Chondrocyte (in vitro differentiated cells): ENCODE data around the gene BRF1. TPM values are rescaled to one million over a fixed set of nuclear protein-coding genes. Genes with fewer than 3 reads are reported as not detected.

Source experiments
- DNase-seq: peaks from one replicate; pipeline ENCODE4 v3.0.0; 2021; ENCODE audit warnings: mixed read lengths, low spot score
- H3K27ac Mint-ChIP-seq: one replicate; pipeline ENCODE4 v1.8.0; 2021; ENCODE audit warnings: mild to moderate bottlenecking, moderate library complexity, mixed read lengths; ENCODE audit not compliant: unreplicated experiment
- H3K27me3 Mint-ChIP-seq: 2 replicates; pipeline ENCODE4 v1.8.0; 2021; ENCODE audit warnings: low read depth, mixed read lengths
- H3K36me3 Mint-ChIP-seq: 2 replicates; pipeline ENCODE4 v1.8.0; 2021; ENCODE audit warnings: low read depth, mixed read lengths
- H3K4me1 Mint-ChIP-seq: 2 replicates; pipeline ENCODE4 v1.8.0; 2021; ENCODE audit warnings: low read depth, mild to moderate bottlenecking, mixed read lengths
- H3K4me3 Mint-ChIP-seq: one replicate; pipeline ENCODE4 v1.8.0; 2021; ENCODE audit warnings: mild to moderate bottlenecking, moderate library complexity, mixed read lengths; ENCODE audit not compliant: unreplicated experiment
- H3K9me3 Mint-ChIP-seq: 2 replicates; pipeline ENCODE4 v1.8.0; 2021; ENCODE audit warnings: low read depth, mixed read lengths
- total RNA-seq: library from RNA; stranded (reverse); gene quantifications from 3 replicates; pipeline ENCODE4 v1.2.1, GENCODE V29; 2021
- TF ChIP-seq, protein P1 (sequence below): fragments of 200-600 bp; sonication (generic); IDR thresholded peaks from 2 replicates; pipeline ENCODE4 v1.5.0; 2021; ENCODE audit warnings: antibody characterized with exemption, mild to moderate bottlenecking, moderate library complexity

Gene BRF1
- total RNA-seq, 1 donor from 2014 or later = 26.1 TPM

DNA sequence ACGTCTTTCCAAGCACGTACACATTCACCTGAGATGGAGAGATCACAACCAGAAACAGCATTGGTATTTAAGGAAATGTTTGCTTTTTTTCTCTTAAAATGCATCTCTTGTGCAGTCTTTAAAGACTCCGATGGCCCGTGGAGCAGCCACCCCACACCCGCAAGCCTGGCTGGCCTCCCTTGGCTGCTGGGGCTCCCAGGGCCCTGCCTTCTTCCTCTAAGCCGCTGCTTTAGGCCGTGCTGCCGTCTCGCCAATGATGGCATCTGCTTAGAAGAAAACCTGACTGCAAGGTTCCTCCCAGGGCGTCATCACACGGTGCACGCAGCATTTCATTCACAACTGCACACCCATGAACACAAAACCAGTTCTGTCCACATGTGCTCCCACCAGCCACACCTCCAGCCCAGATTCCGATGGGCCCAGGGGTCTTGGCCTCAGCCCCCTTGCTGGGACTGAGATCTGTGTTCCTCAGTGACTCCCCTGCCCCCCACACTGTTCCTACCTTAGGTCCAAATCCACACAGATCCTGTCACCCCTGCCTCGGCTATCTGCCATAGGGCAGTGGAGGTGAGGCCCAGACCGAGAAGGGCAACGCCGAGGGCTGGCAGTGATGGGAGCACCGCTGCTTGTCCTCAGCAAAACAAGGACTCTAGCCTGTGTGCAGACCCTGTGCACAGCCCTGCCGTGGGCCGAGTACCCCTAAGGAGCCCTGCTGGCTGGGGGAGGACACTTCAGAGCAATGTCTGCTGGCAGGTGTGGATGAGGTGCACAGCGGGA, 48.1 kb downstream of the BRF1 start:
- TF ChIP-seq, protein P1, sequence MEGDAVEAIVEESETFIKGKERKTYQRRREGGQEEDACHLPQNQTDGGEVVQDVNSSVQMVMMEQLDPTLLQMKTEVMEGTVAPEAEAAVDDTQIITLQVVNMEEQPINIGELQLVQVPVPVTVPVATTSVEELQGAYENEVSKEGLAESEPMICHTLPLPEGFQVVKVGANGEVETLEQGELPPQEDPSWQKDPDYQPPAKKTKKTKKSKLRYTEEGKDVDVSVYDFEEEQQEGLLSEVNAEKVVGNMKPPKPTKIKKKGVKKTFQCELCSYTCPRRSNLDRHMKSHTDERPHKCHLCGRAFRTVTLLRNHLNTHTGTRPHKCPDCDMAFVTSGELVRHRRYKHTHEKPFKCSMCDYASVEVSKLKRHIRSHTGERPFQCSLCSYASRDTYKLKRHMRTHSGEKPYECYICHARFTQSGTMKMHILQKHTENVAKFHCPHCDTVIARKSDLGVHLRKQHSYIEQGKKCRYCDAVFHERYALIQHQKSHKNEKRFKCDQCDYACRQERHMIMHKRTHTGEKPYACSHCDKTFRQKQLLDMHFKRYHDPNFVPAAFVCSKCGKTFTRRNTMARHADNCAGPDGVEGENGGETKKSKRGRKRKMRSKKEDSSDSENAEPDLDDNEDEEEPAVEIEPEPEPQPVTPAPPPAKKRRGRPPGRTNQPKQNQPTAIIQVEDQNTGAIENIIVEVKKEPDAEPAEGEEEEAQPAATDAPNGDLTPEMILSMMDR = no peak
- H3K27me3 Mint-ChIP-seq = no peaks in the 10 kb centered on the region
- no peak overlapping the region for H3K27ac Mint-ChIP-seq
- peaks cover 7% of the 10 kb centered on the region for H3K36me3 Mint-ChIP-seq
- no peak for DNase-seq
- no peak overlapping the region for H3K4me3 Mint-ChIP-seq
- no peaks in the 10 kb centered on the region for H3K9me3 Mint-ChIP-seq
- H3K4me1 Mint-ChIP-seq = peaks cover 24% of the 10 kb centered on the region

- H3K4me3 Mint-ChIP-seq = no peak overlapping the region
- H3K27ac Mint-ChIP-seq = no peak overlapping the region
- H3K4me1 Mint-ChIP-seq = peaks cover 33% of the 10 kb centered on the region
- TF ChIP-seq, protein P1 = no peak
- H3K27me3 Mint-ChIP-seq = no peaks in the 10 kb centered on the region
- DNase-seq = no peak
- H3K36me3 Mint-ChIP-seq = peaks cover 7% of the 10 kb centered on the region
- no peaks in the 10 kb centered on the region for H3K9me3 Mint-ChIP-seq
These were observed 48.9 kb downstream of the BRF1 start for GRCh38 chr14:105251920-105252319.

- Mint-ChIP-seq H3K27ac (no peak overlapping the region), H3K9me3 (no peaks in the 10 kb centered on the region), H3K4me1 (peaks cover 37% of the 10 kb centered on the region), H3K4me3 (no peak overlapping the region), H3K36me3 (peaks cover 7% of the 10 kb centered on the region), H3K27me3 (no peaks in the 10 kb centered on the region)
- no peak for DNase-seq
- TF ChIP-seq, protein P1 = no peak
These were observed 49.8 kb downstream of the BRF1 start for GRCh38 chr14:105250986-105251385.

DNA sequence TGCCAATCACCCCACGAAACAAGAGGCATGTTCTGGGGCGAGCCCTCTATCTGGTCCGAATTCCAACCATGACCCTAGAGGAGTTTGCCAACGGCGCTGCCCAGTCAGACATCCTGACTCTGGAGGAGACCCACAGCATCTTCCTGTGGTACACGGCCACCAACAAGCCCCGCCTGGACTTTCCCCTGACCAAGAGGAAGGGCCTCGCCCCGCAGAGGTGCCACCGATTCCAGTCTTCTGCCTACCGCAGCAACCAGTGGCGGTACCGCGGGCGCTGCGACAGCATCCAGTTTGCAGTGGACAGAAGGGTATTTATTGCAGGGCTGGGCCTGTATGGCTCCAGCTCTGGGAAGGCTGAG, 50.8 kb downstream of the BRF1 start:
- Mint-ChIP-seq H3K27me3 (no peaks in the 10 kb centered on the region), H3K4me1 (peaks cover 38% of the 10 kb centered on the region), H3K4me3 (peak overlapping the region; percentile 22), H3K9me3 (no peaks in the 10 kb centered on the region), H3K27ac (no peak overlapping the region), H3K36me3 (peaks cover 7% of the 10 kb centered on the region)
- DNase-seq = no peak
- TF ChIP-seq, protein P1 = no peak

GRCh38 chr14:105249182-105250007, 51.4 kb downstream of the BRF1 start:
- DNase-seq = no peak
- Mint-ChIP-seq H3K36me3 (peaks cover 8% of the 10 kb centered on the region), H3K27ac (peak overlapping the region; percentile 76), H3K9me3 (no peaks in the 10 kb centered on the region), H3K4me1 (peaks cover 35% of the 10 kb centered on the region), H3K4me3 (peak overlapping the region; percentile 70), H3K27me3 (no peaks in the 10 kb centered on the region)
- TF ChIP-seq, protein P1 = no peak
